GM10248 (cell line): Measurements from ENCODE around the gene AEBP2.
"Not testable (repeated sequence)": the region's sequence is repeated elsewhere in the genome, so short reads cannot be mapped to it uniquely, and the experiment has no call there.

ENCODE experiments used
- CTCF ChIA-PET: fragments of 300-600 bp; sonication (Branson Sonifier 250); formaldehyde crosslinking; extraction: SDS; loops from one replicate; lab custom pipeline; 2021; ENCODE audit warnings: antibody characterized with exemption; lab: Yijun Ruan, JAX
- POLR2A ChIA-PET: fragments of 350-650 bp; sonication (Branson Sonifier 250); formaldehyde crosslinking; extraction: SDS; loops from one replicate; lab custom pipeline; 2020; ENCODE audit warnings: antibody characterized with exemption; lab: Yijun Ruan, JAX
- DNase-seq: peaks from one replicate; pipeline ENCODE4 v3.0.0; 2012; ENCODE audit errors: extremely low spot score
- TF ChIP-seq, protein P1 (sequence below): IDR thresholded peaks from 2 replicates; pipeline ENCODE4 v1.5.1; 2012; ENCODE audit warnings: mild to moderate bottlenecking, low read depth; ENCODE audit errors: extremely low read depth, missing control alignments, control extremely low read depth

AEBP2 gene

GRCh38 chr12:19423166-19423930 lies 15.9 kb upstream of the AEBP2 start:
- POLR2A ChIA-PET, result no interaction called here
- TF ChIP-seq, protein P1, sequence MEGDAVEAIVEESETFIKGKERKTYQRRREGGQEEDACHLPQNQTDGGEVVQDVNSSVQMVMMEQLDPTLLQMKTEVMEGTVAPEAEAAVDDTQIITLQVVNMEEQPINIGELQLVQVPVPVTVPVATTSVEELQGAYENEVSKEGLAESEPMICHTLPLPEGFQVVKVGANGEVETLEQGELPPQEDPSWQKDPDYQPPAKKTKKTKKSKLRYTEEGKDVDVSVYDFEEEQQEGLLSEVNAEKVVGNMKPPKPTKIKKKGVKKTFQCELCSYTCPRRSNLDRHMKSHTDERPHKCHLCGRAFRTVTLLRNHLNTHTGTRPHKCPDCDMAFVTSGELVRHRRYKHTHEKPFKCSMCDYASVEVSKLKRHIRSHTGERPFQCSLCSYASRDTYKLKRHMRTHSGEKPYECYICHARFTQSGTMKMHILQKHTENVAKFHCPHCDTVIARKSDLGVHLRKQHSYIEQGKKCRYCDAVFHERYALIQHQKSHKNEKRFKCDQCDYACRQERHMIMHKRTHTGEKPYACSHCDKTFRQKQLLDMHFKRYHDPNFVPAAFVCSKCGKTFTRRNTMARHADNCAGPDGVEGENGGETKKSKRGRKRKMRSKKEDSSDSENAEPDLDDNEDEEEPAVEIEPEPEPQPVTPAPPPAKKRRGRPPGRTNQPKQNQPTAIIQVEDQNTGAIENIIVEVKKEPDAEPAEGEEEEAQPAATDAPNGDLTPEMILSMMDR, result no peak
- no peak for DNase-seq
- CTCF ChIA-PET, result interaction anchor here (1.1 to 1.2 kb wide), 2 partner anchors 8 to 13 kb away, joined by 3 to 4 read pairs; no protein-coding TSS in a partner anchor

GRCh38 chr12:19428246-19428645 lies 11.0 kb upstream of the AEBP2 start:
- TF ChIP-seq, protein P1, result no peak

GRCh38 chr12:19429491-19429890 lies 9.8 kb upstream of the AEBP2 start:
- POLR2A ChIA-PET, CTCF ChIA-PET, DNase-seq: not testable (repeated sequence)

More at GRCh38 chr12:19428246-19428645, 11.0 kb upstream of the AEBP2 start:
- POLR2A ChIA-PET, result no interaction called here
- CTCF ChIA-PET, result no interaction called here
- DNase-seq, result no peak

DNA sequence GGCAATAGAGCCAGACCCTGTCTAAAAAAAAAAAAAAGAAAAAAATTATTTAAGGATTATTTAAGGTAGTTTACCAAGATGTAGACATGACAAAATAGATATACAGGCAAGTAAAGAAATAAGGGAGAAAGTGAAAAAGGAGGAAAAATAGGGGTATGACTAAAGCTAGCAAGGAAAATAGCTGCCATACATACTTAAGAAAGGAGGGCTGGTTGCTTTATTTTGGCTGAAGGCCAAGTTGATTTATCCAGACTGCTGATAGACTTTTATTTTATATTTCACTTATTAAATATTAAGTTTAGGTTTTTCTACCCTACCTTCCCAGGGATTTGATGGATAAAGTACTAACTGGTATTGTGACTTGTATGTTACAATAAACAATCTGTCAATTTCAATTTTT lies 8.3 kb upstream of the AEBP2 start:
- POLR2A ChIA-PET, result no interaction called here
- no peak for DNase-seq
- TF ChIP-seq, protein P1, result no peak
- CTCF ChIA-PET, result interaction anchor here (1.1 to 1.2 kb wide), 2 partner anchors 8 to 9 kb away, joined by 4 read pairs; no protein-coding TSS in a partner anchor

DNA sequence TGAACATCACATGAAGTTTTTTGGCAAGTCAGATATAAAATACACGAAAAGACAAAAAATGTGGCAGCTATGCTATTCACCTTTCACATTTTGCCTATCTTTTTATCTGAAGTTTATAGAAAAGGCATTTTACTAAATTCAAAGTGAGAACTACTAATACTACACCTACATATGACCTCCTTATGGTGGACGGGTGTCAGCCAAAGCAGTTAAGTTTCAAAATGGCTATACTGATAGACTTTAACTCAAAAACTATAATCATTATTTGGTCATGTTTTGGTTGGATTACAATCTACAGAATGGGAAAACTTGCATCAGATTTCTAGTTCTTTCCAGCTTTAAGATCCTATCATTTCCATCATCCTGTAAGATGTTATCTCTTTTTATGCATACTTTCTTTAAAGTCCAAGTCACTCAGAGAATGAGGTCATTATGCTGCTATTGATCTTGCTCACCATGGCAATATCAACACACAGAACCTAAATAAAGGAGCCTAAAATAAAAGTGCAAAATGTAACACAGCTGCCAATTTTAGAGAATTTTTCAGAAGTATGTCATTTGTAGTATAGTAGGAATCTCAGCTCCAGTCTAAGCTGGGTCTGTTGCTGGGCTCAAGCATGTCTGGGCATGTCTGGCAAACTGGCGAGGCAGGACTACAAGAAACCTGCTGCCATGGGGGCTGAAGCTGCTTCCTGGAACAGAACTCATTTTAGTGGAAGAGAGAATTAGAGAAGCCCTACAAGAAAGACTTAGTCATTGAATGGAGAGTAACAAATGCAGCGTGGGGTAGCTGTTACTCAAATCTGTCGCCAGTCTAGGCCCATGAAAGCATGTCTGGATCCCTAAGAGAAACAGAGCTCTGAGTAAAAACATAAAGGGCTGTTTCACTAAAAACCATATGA lies 7.6 kb upstream of the AEBP2 start:
- TF ChIP-seq, protein P1, result no peak
- CTCF ChIA-PET, result interaction anchor here (1.2 kb wide), 1 partner anchor 9 kb away, joined by 4 read pairs; no protein-coding TSS in a partner anchor
- DNase-seq, result peak; percentile 25
- POLR2A ChIA-PET, result no interaction called here

DNA sequence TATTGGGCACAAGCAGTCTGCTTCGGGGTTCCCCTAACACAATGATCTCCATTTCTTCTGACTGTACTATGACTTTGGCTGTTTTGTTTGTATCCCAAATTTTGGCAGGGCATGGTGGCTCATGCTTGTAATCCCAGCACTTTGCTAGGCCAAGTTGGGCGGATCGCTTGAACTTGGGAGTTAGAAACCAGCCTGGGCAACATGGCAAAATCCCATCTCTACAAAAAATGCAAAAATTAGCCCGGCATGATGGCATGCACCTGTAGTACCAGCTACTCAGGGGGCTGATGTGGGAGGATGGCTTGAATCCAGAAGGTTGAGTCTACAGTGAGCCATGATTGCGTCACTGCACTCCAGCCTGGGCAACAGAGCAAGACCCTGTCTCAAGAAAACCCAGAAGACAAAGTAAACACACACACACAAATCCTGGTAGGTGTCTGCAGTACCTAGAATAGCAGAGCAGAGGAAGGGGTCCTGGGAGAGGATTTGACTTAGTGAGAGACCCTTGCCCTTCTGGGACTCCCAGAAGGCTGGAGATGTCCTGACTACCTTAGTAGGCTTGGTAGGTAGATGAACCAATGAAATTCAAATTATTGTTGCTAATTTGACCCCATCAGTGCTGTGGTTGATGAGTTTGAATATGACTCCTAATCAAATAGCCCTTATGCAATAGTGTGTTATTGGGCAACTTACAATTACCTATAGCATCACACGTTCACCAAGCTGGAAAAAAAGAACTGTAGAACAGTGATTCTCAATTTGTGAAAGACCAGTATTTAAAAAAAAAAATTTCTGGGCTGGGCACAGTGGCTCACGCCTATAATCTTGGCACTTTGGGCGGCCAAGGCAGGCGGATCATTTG lies 6.8 kb upstream of the AEBP2 start:
- no peak for DNase-seq
- TF ChIP-seq, protein P1, result no peak
- ChIA-PET CTCF (no interaction called here), POLR2A (no interaction called here)
